Endothelial cell of umbilical vein (primary cell): ENCODE results near the gene KLHL36. TPM values are rescaled to one million over a fixed set of nuclear protein-coding genes. Genes with fewer than 3 reads are reported as not detected.

ENCODE experiments used
- BruUV-seq: library from RNA; stranded (reverse); fragments of 400-500 nt; replicated peaks from 2 replicates; lab custom pipeline; 2021; lab: Mats Ljungman, UMichigan
- CTCF ChIA-PET: fragments of 300-600, 350-600 bp; sonication (Branson Sonifier 250); formaldehyde crosslinking; loops from one replicate; lab custom pipeline; 2021; ENCODE audit warnings: antibody characterized with exemption, inconsistent platforms; lab: Charles Lee
- POLR2A ChIA-PET: fragments of 300-600, 350-600 bp; sonication (Branson Sonifier 250); formaldehyde crosslinking; loops from one replicate; lab custom pipeline; 2021; ENCODE audit warnings: antibody characterized with exemption, inconsistent platforms; lab: Charles Lee
- DNase-seq: peaks from one replicate; pipeline ENCODE4 v3.0.0-alpha.2; 2011; ENCODE audit warnings: low read depth, low spot score
- FAIRE-seq: peaks from 2 replicates; lab custom pipeline; 2011; peaks lifted over from hg19 to GRCh38; lab: Jason Lieb, UNC
- H2AFZ ChIP-seq: 2 replicates; pipeline ENCODE4 v1.6.0; 2012; ENCODE audit warnings: low read depth, low read length, control low read depth, inconsistent platforms
- H3K27ac ChIP-seq: 2 replicates; pipeline ENCODE4 v1.5.1; 2011; ENCODE audit warnings: low read depth, mild to moderate bottlenecking, control low read depth, low read length, moderate library complexity; ENCODE audit not compliant: insufficient read depth
- H3K27me3 ChIP-seq, 2 experiments: 2 replicates each; pipeline versions ENCODE4 v1.6.0 to v1.6.1; 2011; ENCODE audit warnings: low read length in 2 of 2, mixed read lengths in 1 of 2; ENCODE audit not compliant: control insufficient read depth in 2 of 2, insufficient read depth in 2 of 2
- H3K36me3 ChIP-seq, 2 experiments: 2 replicates in 1 of 2; 3 replicates in 1 of 2; pipeline ENCODE4 v1.5.1; 2011; ENCODE audit warnings: low read length in 2 of 2, mild to moderate bottlenecking in 1 of 2, moderate library complexity in 1 of 2; ENCODE audit not compliant: control insufficient read depth in 2 of 2, insufficient read depth in 2 of 2; ENCODE audit errors: extremely low read depth in 1 of 2
- H3K4me1 ChIP-seq: 3 replicates; pipeline ENCODE4 v1.5.1; 2011; ENCODE audit warnings: mild to moderate bottlenecking, low read length; ENCODE audit not compliant: control insufficient read depth, insufficient read depth; ENCODE audit errors: extremely low read depth
- H3K4me2 ChIP-seq: 2 replicates; pipeline ENCODE4 v1.6.1; 2011; ENCODE audit warnings: low read length, control low read depth, mixed read lengths; ENCODE audit not compliant: insufficient read depth
- H3K4me3 ChIP-seq, 3 experiments: fragments of 200-600 bp in 1 of 3; sonication (generic), shearing (Covaris generic) in 1 of 3; replicated peaks in 1 of 3; 2 replicates each; pipeline ENCODE4 v1.5.1; 2011 to 2016; ENCODE audit warnings: control low read depth in 3 of 3, low read length in 3 of 3, mild to moderate bottlenecking in 2 of 3, inconsistent platforms in 1 of 3, low read depth in 1 of 3, moderate library complexity in 1 of 3; ENCODE audit not compliant: insufficient read depth in 1 of 3
- H3K79me2 ChIP-seq: 2 replicates; pipeline ENCODE4 v1.6.0; 2012; ENCODE audit warnings: low read length, inconsistent platforms; ENCODE audit not compliant: control insufficient read depth, insufficient read depth
- H3K9ac ChIP-seq: replicated peaks from 2 replicates; pipeline ENCODE3; 2011; ENCODE audit warnings: low read length, control low read depth; ENCODE audit not compliant: insufficient read depth; ENCODE audit errors: extremely low read depth
- H3K9me1 ChIP-seq: replicated peaks from 3 replicates; pipeline ENCODE4 v1.6.0; 2011; ENCODE audit warnings: mild to moderate bottlenecking, low read length; ENCODE audit not compliant: control insufficient read depth, insufficient read depth; ENCODE audit errors: extremely low read depth
- H3K9me3 ChIP-seq: replicated peaks from 2 replicates; pipeline ENCODE4 v1.5.1; 2012; ENCODE audit warnings: low read length, inconsistent platforms; ENCODE audit not compliant: control insufficient read depth, insufficient read depth
- H4K20me1 ChIP-seq: replicated peaks from 2 replicates; pipeline ENCODE3; 2011; ENCODE audit warnings: mild to moderate bottlenecking, low read length; ENCODE audit not compliant: control insufficient read depth, insufficient read depth; ENCODE audit errors: extremely low read depth
- CTCF ChIP-seq, 2 donors: IDR thresholded peaks; 1 replicate in 1 of 2; 2 replicates in 1 of 2; pipeline ENCODE4 v1.5.1; 2011; ENCODE audit warnings: low read length in 2 of 2, mild to moderate bottlenecking in 2 of 2, moderate library complexity in 2 of 2, control low read depth in 1 of 2, inconsistent platforms in 1 of 2, low read depth in 1 of 2; ENCODE audit not compliant: insufficient read depth in 1 of 2; ENCODE audit errors: extremely low read depth in 1 of 2
- EZH2 ChIP-seq: IDR thresholded peaks from 2 replicates; pipeline ENCODE4 v1.6.1; 2012; ENCODE audit warnings: borderline replicate concordance, low read depth, mild to moderate bottlenecking, moderate library complexity, low read length, inconsistent platforms; ENCODE audit not compliant: severe bottlenecking
- FOS ChIP-seq: IDR thresholded peaks from 2 replicates; pipeline ENCODE4 v1.6.1; 2011; ENCODE audit warnings: mild to moderate bottlenecking, low read length, moderate library complexity, borderline replicate concordance; ENCODE audit not compliant: insufficient read depth
- GATA2 ChIP-seq: IDR thresholded peaks from 2 replicates; pipeline ENCODE4 v1.7.0; 2011; ENCODE audit warnings: low read depth, mild to moderate bottlenecking, moderate library complexity, mixed read lengths, low read length; ENCODE audit not compliant: insufficient read length, insufficient read depth
- JUN ChIP-seq: IDR thresholded peaks from 2 replicates; pipeline ENCODE4 v1.6.1; 2011; ENCODE audit warnings: borderline replicate concordance, low read depth; ENCODE audit not compliant: insufficient read length, insufficient read depth
- MAX ChIP-seq: IDR thresholded peaks from 2 replicates; pipeline ENCODE4 v1.6.1; 2011; ENCODE audit not compliant: insufficient read depth, insufficient read length
- MYC ChIP-seq: IDR thresholded peaks from one replicate; pipeline ENCODE4 v1.6.1; 2011; ENCODE audit warnings: mild to moderate bottlenecking, low read depth, low read length
- POLR2A ChIP-seq: IDR thresholded peaks from 2 replicates; pipeline ENCODE4 v1.6.1; 2012; ENCODE audit warnings: low read depth, mild to moderate bottlenecking, control low read depth, low read length
- POLR2AphosphoS5 ChIP-seq: IDR thresholded peaks from 2 replicates; pipeline ENCODE4 v1.6.1; 2012; ENCODE audit warnings: low read depth, mild to moderate bottlenecking, control low read depth, low read length, moderate library complexity; ENCODE audit not compliant: insufficient read depth
- dilution Hi-C: fragments of 300-500 bp; cut with MboI; formaldehyde crosslinking; loops from one replicate; pipeline ENCODE4 v1.15.0; 2019; ENCODE audit warnings: low sequenced_read_pairs; ENCODE audit not compliant: extremely low pct_ligation_motif_present
- intact Hi-C: fragments of 100-400 bp; cut with micrococcal nuclease; formaldehyde crosslinking; loops from one replicate; pipeline ENCODE4 v1.10.0; 2022
- polyA plus RNA-seq, 4 experiments: library from polyadenylated mRNA; depleted of rRNA in 3 of 4; stranded (reverse) in 3 of 4; unstranded in 1 of 4; fragments of >200 nt; gene quantifications; 2 replicates each; pipeline versions ENCODE4 v1.2.1 to v1.2.3, GENCODE V29; 2011 to 2012; ENCODE audit warnings: missing spikeins in 1 of 4
- total RNA-seq: library from RNA; stranded (reverse); gene quantifications from 2 replicates; pipeline ENCODE4 v1.2.3, GENCODE V29; 2021

Gene KLHL36
- total and polyA plus RNA-seq, 2 donors (not counting 3 experiments of a cell fraction or from before 2014, with no cell fraction given), result 31.3 to 38.8 TPM

GRCh38 chr16:84677849-84678248 lies 29.5 kb downstream of the KLHL36 start:
- no peak overlapping the region for H2AFZ ChIP-seq
- H3K4me2 ChIP-seq, result no peak overlapping the region
- dilution Hi-C loops, result no loop called here
- no peak overlapping the region for H3K9ac ChIP-seq
- H3K4me1 ChIP-seq, result no peaks in the 10 kb centered on the region
- DNase-seq, result no peak
- H3K79me2 ChIP-seq, result no peaks in the 10 kb centered on the region
- no peaks in the 10 kb centered on the region for H3K9me1 ChIP-seq
- H3K4me3 ChIP-seq, result no peak overlapping the region
- H3K9me3 ChIP-seq, result no peaks in the 10 kb centered on the region
- intact Hi-C loops, result no loop called here
- H4K20me1 ChIP-seq, result no peaks in the 10 kb centered on the region
- POLR2A ChIA-PET, result no interaction called here
- H3K36me3 ChIP-seq, result no peaks in the 10 kb centered on the region
- TF ChIP-seq POLR2A (no peak), POLR2AphosphoS5 (no peak), FOS (no peak), GATA2 (no peak), JUN (no peak), CTCF (IDR thresholded peaks at IDR 0.05; ENCODE audit: extremely low read depth in 1 of 2, insufficient read depth in 1 of 2, low read depth in 1 of 2, low read length in 2 of 2) (no peak), EZH2 (no peak), MAX (no peak), MYC (no peak)
- CTCF ChIA-PET, result interaction anchor here (1.0 to 1.3 kb wide), 2 partner anchors 35 to 61 kb away, joined by 3 to 5 read pairs; no protein-coding TSS in a partner anchor
- H3K27me3 ChIP-seq, result peaks cover 13 to 20% of the 10 kb centered on the region in 2 experiments
- no peak overlapping the region for H3K27ac ChIP-seq
- no peak for FAIRE-seq
- BruUV-seq, result no TSS peak
